H9 (cell line): ENCODE data around the gene FAT1. TPM values are rescaled to one million over a fixed set of nuclear protein-coding genes. Genes with fewer than 3 reads are reported as not detected.

ENCODE experiments used
- DNase-seq: peaks from one replicate; pipeline ENCODE4 v3.0.0-alpha.2; 2017
- H2AFZ ChIP-seq: one replicate; pipeline ENCODE4 v1.6.1; 2013; ENCODE audit warnings: mild to moderate bottlenecking, low read length, control low read depth, moderate library complexity
- H2AK5ac ChIP-seq: 2 replicates; pipeline ENCODE4 v1.6.1; 2013; ENCODE audit warnings: low read length, control low read depth, mixed read lengths; ENCODE audit not compliant: insufficient read length
- H2BK120ac ChIP-seq: one replicate; pipeline ENCODE4 v1.6.1; 2013; ENCODE audit warnings: low read depth, mild to moderate bottlenecking, low read length, control low read depth, inconsistent platforms; ENCODE audit not compliant: poor library complexity, severe bottlenecking
- H2BK12ac ChIP-seq: 2 replicates; pipeline ENCODE4 v1.6.1; 2013; ENCODE audit warnings: low read length, control low read depth, mixed read lengths, low read depth; ENCODE audit not compliant: insufficient read length
- H2BK15ac ChIP-seq: 2 replicates; pipeline ENCODE4 v1.6.1; 2013; ENCODE audit warnings: low read depth, low read length, control low read depth
- H2BK20ac ChIP-seq: one replicate; pipeline ENCODE4 v1.6.1; 2013; ENCODE audit warnings: low read depth, mild to moderate bottlenecking, low read length, control low read depth, inconsistent platforms; ENCODE audit not compliant: poor library complexity, severe bottlenecking
- H2BK5ac ChIP-seq: 2 replicates; pipeline ENCODE4 v1.6.1; 2013; ENCODE audit warnings: low read length, control low read depth, mixed read lengths; ENCODE audit not compliant: insufficient read length
- H3K14ac ChIP-seq: 2 replicates; pipeline ENCODE4 v1.6.1; 2013; ENCODE audit warnings: low read length, control low read depth; ENCODE audit not compliant: insufficient read depth
- H3K18ac ChIP-seq: 2 replicates; pipeline ENCODE4 v1.6.1; 2013; ENCODE audit warnings: low read depth, mild to moderate bottlenecking, mixed read lengths, low read length, control low read depth; ENCODE audit not compliant: insufficient read length
- H3K23ac ChIP-seq: 2 replicates; pipeline ENCODE4 v1.6.1; 2013; ENCODE audit warnings: low read length, control low read depth, mixed read lengths, low read depth; ENCODE audit not compliant: insufficient read length
- H3K23me2 ChIP-seq: 2 replicates; pipeline ENCODE4 v1.6.1; 2013; ENCODE audit warnings: low read depth, mild to moderate bottlenecking, mixed read lengths, low read length, control low read depth; ENCODE audit not compliant: insufficient read length, poor library complexity, severe bottlenecking
- H3K27ac ChIP-seq: 2 replicates; pipeline ENCODE4 v1.5.1; 2013; ENCODE audit warnings: low read length, control low read depth, mixed read lengths, low read depth; ENCODE audit not compliant: insufficient read length
- H3K27me3 ChIP-seq: 2 replicates; pipeline ENCODE4 v1.6.1; 2013; ENCODE audit warnings: low read length, control low read depth, inconsistent platforms; ENCODE audit not compliant: insufficient read depth
- H3K4ac ChIP-seq: 2 replicates; pipeline ENCODE4 v1.6.1; 2013; ENCODE audit warnings: low read depth, mild to moderate bottlenecking, control low read depth, inconsistent platforms, low read length, moderate library complexity
- H3K4me1 ChIP-seq: 2 replicates; pipeline ENCODE4 v1.6.1; 2013; ENCODE audit warnings: low read length, control low read depth, inconsistent platforms; ENCODE audit not compliant: insufficient read depth
- H3K4me2 ChIP-seq: 2 replicates; pipeline ENCODE4 v1.6.1; 2013; ENCODE audit warnings: low read length, control low read depth, mixed read lengths; ENCODE audit not compliant: insufficient read length, insufficient read depth
- H3K56ac ChIP-seq: 2 replicates; pipeline ENCODE4 v1.6.1; 2013; ENCODE audit warnings: low read depth, mild to moderate bottlenecking, mixed read lengths, low read length, control low read depth; ENCODE audit not compliant: insufficient read length
- H3K79me1 ChIP-seq: 2 replicates; pipeline ENCODE4 v1.6.1; 2013; ENCODE audit warnings: low read depth, mild to moderate bottlenecking, moderate library complexity, low read length, control low read depth, inconsistent platforms; ENCODE audit not compliant: insufficient read depth, poor library complexity, severe bottlenecking
- H3K79me2 ChIP-seq: 2 replicates; pipeline ENCODE4 v1.6.1; 2013; ENCODE audit warnings: low read length, control low read depth, inconsistent platforms; ENCODE audit not compliant: insufficient read depth
- H3K9ac ChIP-seq: 2 replicates; pipeline ENCODE4 v1.6.1; 2013; ENCODE audit warnings: low read length, control low read depth, mixed read lengths; ENCODE audit not compliant: insufficient read length; ENCODE audit errors: extremely low read depth
- H3K9me3 ChIP-seq: one replicate; pipeline ENCODE4 v1.6.1; 2013; ENCODE audit warnings: low read depth, low read length, inconsistent platforms; ENCODE audit not compliant: control insufficient read depth
- H3T11ph ChIP-seq: one replicate; pipeline ENCODE4 v1.6.1; 2013; ENCODE audit warnings: mild to moderate bottlenecking, low read length, control low read depth, inconsistent platforms
- H4K20me1 ChIP-seq: one replicate; pipeline ENCODE4 v1.6.1; 2013; ENCODE audit not compliant: control insufficient read depth, insufficient read length, insufficient read depth
- H4K5ac ChIP-seq: 2 replicates; pipeline ENCODE4 v1.6.1; 2013; ENCODE audit warnings: low read depth, mild to moderate bottlenecking, mixed read lengths, low read length, control low read depth; ENCODE audit not compliant: insufficient read length
- H4K8ac ChIP-seq: replicated peaks from 2 replicates; pipeline ENCODE4 v1.6.1; 2013; ENCODE audit warnings: low read length, control low read depth, mixed read lengths, low read depth; ENCODE audit not compliant: insufficient read length
- H4K91ac ChIP-seq: 2 replicates; pipeline ENCODE4 v1.6.1; 2013; ENCODE audit warnings: low read depth, mild to moderate bottlenecking, moderate library complexity, mixed read lengths, low read length, control low read depth; ENCODE audit not compliant: insufficient read length
- H3K27ac Mint-ChIP-seq, 3 experiments: 2 replicates in 2 of 3; 3 replicates in 1 of 3; pipeline ENCODE4 v1.8.0; 2020 to 2021; ENCODE audit warnings: mixed read lengths in 3 of 3, mild to moderate bottlenecking in 1 of 3, moderate library complexity in 1 of 3
- H3K27me3 Mint-ChIP-seq: 2 replicates; pipeline ENCODE4 v1.8.0; 2021; ENCODE audit warnings: low read depth, mild to moderate bottlenecking, moderate library complexity, mixed read lengths
- H3K36me3 Mint-ChIP-seq, 3 experiments: 2 replicates in 2 of 3; 3 replicates in 1 of 3; pipeline ENCODE4 v1.8.0; 2020 to 2021; ENCODE audit warnings: low read depth in 3 of 3, mixed read lengths in 3 of 3; ENCODE audit not compliant: insufficient read depth in 1 of 3
- H3K4me1 Mint-ChIP-seq, 2 experiments: 2 replicates each; pipeline ENCODE4 v1.8.0; 2020; ENCODE audit warnings: mixed read lengths in 2 of 2
- H3K4me3 Mint-ChIP-seq, 2 experiments: 2 replicates in 1 of 2; 3 replicates in 1 of 2; pipeline ENCODE4 v1.8.0; 2020 to 2021; ENCODE audit warnings: mild to moderate bottlenecking in 2 of 2, mixed read lengths in 2 of 2, moderate library complexity in 1 of 2
- H3K9me3 Mint-ChIP-seq, 2 experiments: 2 replicates in 1 of 2; 3 replicates in 1 of 2; pipeline ENCODE4 v1.8.0; 2020; ENCODE audit warnings: mild to moderate bottlenecking in 2 of 2, mixed read lengths in 2 of 2, moderate library complexity in 1 of 2
- CTCF ChIP-seq: fragments of 200-600 bp; sonication (generic); conservative IDR thresholded peaks from 3 replicates; pipeline ENCODE4 v1.8.0; 2021; ENCODE audit warnings: antibody characterized with exemption, mild to moderate bottlenecking
- WGBS: extraction: QIAGEN DNeasy Blood & Tissue Kit; methylation state at CpG from one replicate; pipeline ENCODE4 v1.1.7; 2013; ENCODE audit warnings: missing lambda C conversion rate, low lambda C conversion rate, mixed read lengths; ENCODE audit not compliant: insufficient read length; ENCODE audit errors: extremely low coverage; 5-methylcytosine and 5-hydroxymethylcytosine counted together
- total RNA-seq: library from RNA; stranded (reverse); gene quantifications from 2 replicates; pipeline ENCODE4 v1.2.1, GENCODE V29; 2021

The FAT1 gene
- total RNA-seq, 1 experiment from 2014 or later, result 173 TPM

DNA sequence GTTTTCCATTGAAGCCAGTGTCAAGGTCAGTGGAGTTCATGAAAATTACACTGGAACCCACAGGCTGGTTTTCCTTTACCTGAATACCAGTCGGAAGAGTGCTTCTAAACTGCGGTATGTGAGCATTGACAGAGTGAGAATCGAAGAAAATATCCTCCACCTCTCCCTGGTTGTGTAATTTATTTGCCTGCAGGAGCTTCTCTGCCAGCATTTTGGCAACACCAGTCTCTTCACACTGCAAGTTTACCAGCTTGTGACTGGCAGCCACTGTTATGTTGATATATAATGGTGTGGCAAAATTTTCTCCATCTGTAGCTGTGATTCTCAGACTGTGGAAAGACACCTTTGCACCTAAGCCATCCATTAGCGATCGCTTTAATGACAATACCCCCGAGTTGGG, 16.1 kb downstream of the FAT1 start:
- H3K27ac ChIP-seq, result no peak overlapping the region
- H3K4me2 ChIP-seq, result no peak overlapping the region
- H3K4me3 Mint-ChIP-seq, result no peak overlapping the region
- no peak overlapping the region for H3K27ac Mint-ChIP-seq
- H3K79me2 ChIP-seq, result no peaks in the 10 kb centered on the region; the same call in 1 of the 2 replicates
- H2BK5ac ChIP-seq, result no peak overlapping the region
- no peaks in the 10 kb centered on the region for H3K27me3 ChIP-seq
- H2BK20ac ChIP-seq, result no peak overlapping the region
- H4K20me1 ChIP-seq, result no peaks in the 10 kb centered on the region
- H3K23me2 ChIP-seq, result no peaks in the 10 kb centered on the region
- no peak overlapping the region for H4K8ac ChIP-seq
- no peak overlapping the region for H3K14ac ChIP-seq
- no peak overlapping the region for H4K91ac ChIP-seq
- H3K79me1 ChIP-seq, result no peaks in the 10 kb centered on the region
- WGBS, result no CpG with 5 or more reads among the region's 6 CpGs
- no peak overlapping the region for H3K18ac ChIP-seq
- H3T11ph ChIP-seq, result no peak overlapping the region
- H3K27me3 Mint-ChIP-seq, result no peaks in the 10 kb centered on the region
- H3K9me3 Mint-ChIP-seq, result no peaks in the 10 kb centered on the region; a peak in 1 of 5 replicates
- no peak overlapping the region for H3K4ac ChIP-seq
- H3K4me1 Mint-ChIP-seq, result peaks cover 16 to 20% of the 10 kb centered on the region in 2 experiments
- no peak overlapping the region for H2AFZ ChIP-seq
- no peak overlapping the region for H3K23ac ChIP-seq
- H2BK12ac ChIP-seq, result no peak overlapping the region
- no peaks in the 10 kb centered on the region; the same call in 1 of the 2 replicates for H3K4me1 ChIP-seq
- H2BK15ac ChIP-seq, result no peak overlapping the region
- H2AK5ac ChIP-seq, result no peak overlapping the region
- no peak overlapping the region for H3K9ac ChIP-seq
- DNase-seq, result no peak
- H3K36me3 Mint-ChIP-seq, result peaks cover 44 to 62% (median 60%) of the 10 kb centered on the region in 3 experiments
- H3K56ac ChIP-seq, result no peak overlapping the region
- no peak for TF ChIP-seq CTCF
- H3K9me3 ChIP-seq, result no peaks in the 10 kb centered on the region
- no peak overlapping the region for H4K5ac ChIP-seq
- no peak overlapping the region for H2BK120ac ChIP-seq
